Lung microvascular endothelial cell (primary cell): ENCODE results near the gene CUL2. TPM values are rescaled to one million over a fixed set of nuclear protein-coding genes. Genes with fewer than 3 reads are reported as not detected.

ENCODE experiments used
- total RNA-seq: library from RNA; depleted of rRNA; stranded (reverse); fragments of >200 nt; gene quantifications from 2 replicates; pipeline ENCODE4 v1.2.1, GENCODE V29; 2014

The CUL2 gene
- total RNA-seq, 1 donor from 2014 or later, result 20.0 TPM

Other genes starting within 250 kb of the CUL2 start
- gene CREM, start 36.5 kb upstream of the CUL2 start, total RNA-seq, result 64.7 and 78.4 TPM in 2 replicates
- gene CCNY, start 246.2 kb upstream of the CUL2 start, total RNA-seq, result 62.3 and 104 TPM in 2 replicates